Parathyroid adenoma (tissue), 2 donors: Measurements from ENCODE around the gene KCNQ1.

Source experiments
- H2AFZ ChIP-seq: fragments of 300-600 bp; sonication (generic); one replicate; pipeline ENCODE4 v1.7.0; 2017; ENCODE audit warnings: antibody characterized with exemption, mild to moderate bottlenecking
- H3K27ac ChIP-seq: fragments of 300-600 bp; sonication (generic); one replicate; pipeline ENCODE4 v1.7.0; 2017
- H3K27me3 ChIP-seq: fragments of 300-600 bp; sonication (generic); one replicate; pipeline ENCODE4 v1.7.0; 2017; ENCODE audit warnings: low read length; ENCODE audit not compliant: control insufficient read depth, insufficient read depth
- H3K36me3 ChIP-seq: fragments of 300-600 bp; sonication (generic); one replicate; pipeline ENCODE4 v1.7.0; 2017; ENCODE audit warnings: low read length; ENCODE audit not compliant: control insufficient read depth, insufficient read depth
- H3K4me1 ChIP-seq: fragments of 300-600 bp; sonication (generic); one replicate; pipeline ENCODE4 v1.7.0; 2017; ENCODE audit warnings: control low read depth
- H3K4me2 ChIP-seq: fragments of 300-600 bp; sonication (generic); one replicate; pipeline ENCODE4 v1.7.0; 2017; ENCODE audit warnings: low read length
- H3K4me3 ChIP-seq: fragments of 300-600 bp; sonication (generic); one replicate; pipeline ENCODE4 v1.7.0; 2017; ENCODE audit warnings: low read depth, low read length
- H3K79me2 ChIP-seq: fragments of 300-600 bp; sonication (generic); one replicate; pipeline ENCODE4 v1.7.0; 2017; ENCODE audit warnings: control low read depth
- H3K9ac ChIP-seq: fragments of 300-600 bp; sonication (generic); one replicate; pipeline ENCODE4 v1.7.0; 2017; ENCODE audit warnings: mild to moderate bottlenecking
- H3K9me3 ChIP-seq: fragments of 300-600 bp; sonication (generic); one replicate; pipeline ENCODE4 v1.7.0; 2017; ENCODE audit warnings: low read length; ENCODE audit not compliant: control insufficient read depth
- TF ChIP-seq, protein P1 (sequence below): fragments of 300-600 bp; sonication (generic); IDR thresholded peaks from one replicate; pipeline ENCODE4 v1.7.0; 2017; ENCODE audit warnings: antibody characterized with exemption, mild to moderate bottlenecking
- donor health status: primary hyperparathyroidism.

The KCNQ1 gene

DNA sequence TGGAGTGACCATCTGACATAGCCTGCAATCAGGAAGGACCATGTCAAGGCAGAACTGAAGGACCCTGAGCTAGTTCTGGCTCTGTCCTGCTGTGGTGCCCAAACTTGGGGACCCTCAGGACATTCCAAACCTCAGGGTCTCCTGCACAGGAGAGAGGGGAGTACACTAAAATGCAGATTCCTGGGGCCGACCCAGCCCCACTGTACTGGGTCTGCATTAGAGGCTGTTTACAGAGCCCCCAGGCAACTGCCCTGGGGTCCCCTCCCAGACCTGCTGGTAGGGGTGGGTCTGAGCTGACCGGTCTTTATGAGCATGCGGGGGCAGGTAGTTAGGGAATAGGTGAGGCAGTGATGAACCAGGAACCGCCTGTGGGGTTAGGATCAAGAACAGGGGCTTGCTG lies 7.3 kb upstream of the KCNQ1 start:
- Histone ChIP-seq H3K4me3 (no peak overlapping the region), H3K27me3 (no peaks in the 10 kb centered on the region), H3K27ac (no peak overlapping the region), H3K4me1 (no peaks in the 10 kb centered on the region), H3K9ac (no peak overlapping the region), H3K79me2 (no peaks in the 10 kb centered on the region), H3K4me2 (no peak overlapping the region), H3K36me3 (no peaks in the 10 kb centered on the region), H3K9me3 (no peaks in the 10 kb centered on the region), H2AFZ (no peak overlapping the region)
- TF ChIP-seq, protein P1, sequence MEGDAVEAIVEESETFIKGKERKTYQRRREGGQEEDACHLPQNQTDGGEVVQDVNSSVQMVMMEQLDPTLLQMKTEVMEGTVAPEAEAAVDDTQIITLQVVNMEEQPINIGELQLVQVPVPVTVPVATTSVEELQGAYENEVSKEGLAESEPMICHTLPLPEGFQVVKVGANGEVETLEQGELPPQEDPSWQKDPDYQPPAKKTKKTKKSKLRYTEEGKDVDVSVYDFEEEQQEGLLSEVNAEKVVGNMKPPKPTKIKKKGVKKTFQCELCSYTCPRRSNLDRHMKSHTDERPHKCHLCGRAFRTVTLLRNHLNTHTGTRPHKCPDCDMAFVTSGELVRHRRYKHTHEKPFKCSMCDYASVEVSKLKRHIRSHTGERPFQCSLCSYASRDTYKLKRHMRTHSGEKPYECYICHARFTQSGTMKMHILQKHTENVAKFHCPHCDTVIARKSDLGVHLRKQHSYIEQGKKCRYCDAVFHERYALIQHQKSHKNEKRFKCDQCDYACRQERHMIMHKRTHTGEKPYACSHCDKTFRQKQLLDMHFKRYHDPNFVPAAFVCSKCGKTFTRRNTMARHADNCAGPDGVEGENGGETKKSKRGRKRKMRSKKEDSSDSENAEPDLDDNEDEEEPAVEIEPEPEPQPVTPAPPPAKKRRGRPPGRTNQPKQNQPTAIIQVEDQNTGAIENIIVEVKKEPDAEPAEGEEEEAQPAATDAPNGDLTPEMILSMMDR, result no peak

DNA sequence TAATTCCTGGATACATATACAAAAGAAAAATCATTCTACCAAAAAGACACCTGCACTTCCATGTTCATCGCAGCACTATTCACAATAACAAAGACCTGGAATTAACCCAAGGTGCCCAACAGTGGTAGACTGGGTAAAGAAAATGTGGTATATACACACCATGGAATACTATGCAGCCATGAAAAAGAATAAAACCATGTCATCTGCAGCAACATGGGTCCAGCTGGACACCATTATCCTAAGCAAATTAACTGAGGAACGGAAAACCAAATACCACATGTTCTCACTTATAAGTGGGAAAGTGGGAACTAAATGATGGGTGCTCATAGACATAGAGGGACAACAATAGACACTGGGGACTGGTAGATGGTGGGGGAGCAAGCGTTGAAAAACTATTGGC lies 5.0 kb upstream of the KCNQ1 start:
- H3K4me3 ChIP-seq, result no peak overlapping the region
- H3K9me3 ChIP-seq, result no peaks in the 10 kb centered on the region
- H3K9ac ChIP-seq, result no peak overlapping the region
- H3K27ac ChIP-seq, result no peak overlapping the region
- TF ChIP-seq, protein P1, result no peak
- H2AFZ ChIP-seq, result no peak overlapping the region
- no peaks in the 10 kb centered on the region for H3K4me1 ChIP-seq
- no peak overlapping the region for H3K4me2 ChIP-seq
- no peaks in the 10 kb centered on the region for H3K36me3 ChIP-seq
- no peaks in the 10 kb centered on the region for H3K79me2 ChIP-seq
- no peaks in the 10 kb centered on the region for H3K27me3 ChIP-seq

DNA sequence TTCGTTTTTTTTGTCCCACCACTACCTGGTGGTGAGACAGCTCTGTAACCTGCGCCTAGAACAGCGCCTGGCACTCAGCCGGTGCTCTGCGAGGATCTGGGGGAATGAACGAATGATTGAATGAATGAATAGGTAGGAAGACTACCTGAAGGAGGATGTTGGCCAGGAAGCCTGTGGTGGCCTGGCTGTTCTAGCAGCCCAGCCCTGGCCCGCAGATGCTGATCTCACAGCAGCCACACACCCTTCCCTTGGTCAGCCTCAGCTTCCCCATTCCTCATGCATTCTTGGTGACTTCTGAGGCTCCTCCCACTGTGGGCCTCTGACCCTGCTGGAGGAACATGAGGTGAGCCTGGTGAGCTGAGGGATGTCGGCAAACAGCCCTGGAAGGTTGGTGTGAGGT lies 4.2 kb upstream of the KCNQ1 start:
- H3K4me2 ChIP-seq, result no peak overlapping the region
- H3K9me3 ChIP-seq, result no peaks in the 10 kb centered on the region
- no peak overlapping the region for H3K27ac ChIP-seq
- no peak overlapping the region for H2AFZ ChIP-seq
- no peak overlapping the region for H3K9ac ChIP-seq
- peaks cover under 1% of the 10 kb centered on the region for H3K79me2 ChIP-seq
- no peaks in the 10 kb centered on the region for H3K36me3 ChIP-seq
- no peak overlapping the region for H3K4me3 ChIP-seq
- TF ChIP-seq, protein P1, result no peak
- no peaks in the 10 kb centered on the region for H3K27me3 ChIP-seq
- no peaks in the 10 kb centered on the region for H3K4me1 ChIP-seq

DNA sequence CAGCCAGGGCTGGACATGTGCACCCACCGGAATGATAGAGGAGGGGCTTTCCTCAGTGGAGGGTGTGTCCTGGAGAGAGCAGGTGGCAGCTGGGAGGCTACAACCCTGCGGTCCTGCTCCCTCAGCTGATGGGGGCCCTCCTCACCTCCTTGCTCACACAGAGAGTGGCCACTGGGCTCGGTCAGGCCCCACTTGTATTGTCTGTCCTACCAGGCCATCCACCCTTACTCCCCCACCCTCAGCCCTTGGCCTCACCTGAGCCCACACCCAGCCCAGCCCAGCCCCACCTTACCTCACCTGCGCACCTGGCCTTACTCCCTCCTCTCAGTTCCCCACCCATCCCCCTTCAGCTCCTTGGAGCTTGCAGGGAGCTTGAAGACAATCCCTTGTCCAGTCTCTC lies 3.6 kb upstream of the KCNQ1 start:
- Histone ChIP-seq H3K9ac (no peak overlapping the region), H3K4me1 (no peaks in the 10 kb centered on the region), H3K9me3 (no peaks in the 10 kb centered on the region), H3K4me3 (no peak overlapping the region), H3K27me3 (no peaks in the 10 kb centered on the region), H3K36me3 (no peaks in the 10 kb centered on the region), H3K27ac (no peak overlapping the region), H3K79me2 (peaks cover 5% of the 10 kb centered on the region), H3K4me2 (no peak overlapping the region), H2AFZ (no peak overlapping the region)
- TF ChIP-seq, protein P1, result no peak

DNA sequence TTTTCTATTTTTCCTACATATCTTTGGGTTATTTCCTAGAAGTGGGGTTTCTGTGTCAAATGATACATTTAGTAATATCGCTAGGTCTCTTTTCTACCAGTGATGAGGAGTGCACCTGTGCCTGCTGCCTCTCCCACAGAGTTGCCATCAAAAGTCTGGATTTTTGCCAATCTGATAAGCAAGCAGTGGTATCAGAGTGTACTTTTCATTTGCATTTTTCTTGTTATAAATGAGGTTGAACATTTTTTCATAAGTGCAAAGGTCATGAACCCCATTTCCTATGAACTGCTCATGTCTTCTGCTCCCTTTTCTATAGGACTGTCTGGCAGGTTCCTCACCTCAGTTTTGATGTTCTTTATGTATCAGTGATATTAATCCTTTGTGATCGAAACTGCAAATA lies 2.2 kb upstream of the KCNQ1 start:
- no peak overlapping the region for H3K4me2 ChIP-seq
- H3K27me3 ChIP-seq, result no peaks in the 10 kb centered on the region
- no peak overlapping the region for H3K9ac ChIP-seq
- no peak overlapping the region for H3K27ac ChIP-seq
- H3K36me3 ChIP-seq, result no peaks in the 10 kb centered on the region
- H3K9me3 ChIP-seq, result no peaks in the 10 kb centered on the region
- H3K4me1 ChIP-seq, result no peaks in the 10 kb centered on the region
- peaks cover 13% of the 10 kb centered on the region for H3K79me2 ChIP-seq
- H3K4me3 ChIP-seq, result no peak overlapping the region
- H2AFZ ChIP-seq, result no peak overlapping the region
- TF ChIP-seq, protein P1, result no peak
